Right ventricle myocardium inferior (tissue), 1 donor: Measurements from ENCODE around the gene OCSTAMP. TPM values are rescaled to one million over a fixed set of nuclear protein-coding genes. Genes with fewer than 3 reads are reported as not detected.

Experiments used
- ATAC-seq: fragments of 200-7000 bp; cut with Tn5 transposase; one replicate; pipeline ENCODE4 v1.9.1; 2020; ENCODE audit warnings: mild to moderate bottlenecking, moderate library complexity
- DNase-seq: peaks from one replicate; pipeline ENCODE4 v3.0.0; 2021; ENCODE audit errors: missing footprints
- intact Hi-C: fragments of 100-400 bp; cut with DNase I; formaldehyde crosslinking; loops from one replicate; pipeline ENCODE4 v1.11.0; 2022
- total RNA-seq: library from RNA; stranded (reverse); fragmentation: NEBNext Ultra II Directional; extraction: Animal tissue kit (Norgen Biotek cat#: 25700); gene quantifications from one replicate; pipeline ENCODE4 v1.2.1, GENCODE V29; 2021
- donor health status: DM: no; HTN: yes; CAD: no; lungs with severe emphysema.

OCSTAMP gene
- total RNA-seq, 1 donor from 2014 or later, result not detected

- intact Hi-C loops, result no loop called here
- no peak for DNase-seq
- ATAC-seq, result no peak
Measured at GRCh38 chr20:46575394-46575793, 24.9 kb upstream of the OCSTAMP start.

- ATAC-seq (no peak), DNase-seq (no peak)
- intact Hi-C loops, result no loop called here
Measured at GRCh38 chr20:46573788-46574584, 23.5 kb upstream of the OCSTAMP start.

- ATAC-seq (no peak), DNase-seq (no peak)
- intact Hi-C loops, result no loop called here
Measured at GRCh38 chr20:46573234-46573633, 22.8 kb upstream of the OCSTAMP start.

GRCh38 chr20:46572790-46573189 is 22.3 kb upstream of the OCSTAMP start:
- intact Hi-C loops, result no loop called here
- no peak for ATAC-seq

GRCh38 chr20:46572153-46572552 is 21.7 kb upstream of the OCSTAMP start:
- intact Hi-C loops, result no loop called here
- DNase-seq (no peak), ATAC-seq (peak; percentile 51)

More at GRCh38 chr20:46572790-46573189, 22.3 kb upstream of the OCSTAMP start:
- no peak for DNase-seq

- intact Hi-C loops, result no loop called here
- DNase-seq, result no peak
- no peak for ATAC-seq
Measured at GRCh38 chr20:46571418-46571817, 21.0 kb upstream of the OCSTAMP start.

GRCh38 chr20:46570956-46571355 is 20.5 kb upstream of the OCSTAMP start:
- intact Hi-C loops, result no loop called here
- ATAC-seq (no peak), DNase-seq (no peak)

GRCh38 chr20:46569961-46570360 is 19.5 kb upstream of the OCSTAMP start:
- ATAC-seq (no peak), DNase-seq (no peak)
- intact Hi-C loops, result no loop called here

GRCh38 chr20:46568570-46569129 is 18.2 kb upstream of the OCSTAMP start:
- intact Hi-C loops, result no loop called here
- ATAC-seq (peak; percentile 86), DNase-seq (peak; percentile 88)

- intact Hi-C loops, result no loop called here
- ATAC-seq (no peak), DNase-seq (no peak)
Measured at GRCh38 chr20:46566125-46566524, 15.7 kb upstream of the OCSTAMP start.

GRCh38 chr20:46564241-46564957 is 13.9 kb upstream of the OCSTAMP start:
- DNase-seq (no peak), ATAC-seq (no peak)
- intact Hi-C loops, result loop anchor here (5.0 kb wide), 1 partner anchor 118 kb away; no protein-coding TSS in a partner anchor

GRCh38 chr20:46563860-46564221 is 13.4 kb upstream of the OCSTAMP start:
- DNase-seq (no peak), ATAC-seq (no peak)
- intact Hi-C loops, result loop anchor here (5.0 kb wide), 1 partner anchor 118 kb away; no protein-coding TSS in a partner anchor

GRCh38 chr20:46563170-46563859 is 12.9 kb upstream of the OCSTAMP start:
- ATAC-seq, result no peak
- intact Hi-C loops, result loop anchor here (5.0 kb wide), 1 partner anchor 119 kb away; no protein-coding TSS in a partner anchor
- DNase-seq, result no peak

- no peak for DNase-seq
- ATAC-seq, result peak; percentile 82
- intact Hi-C loops, result loop anchor here (5.0 kb wide), 1 partner anchor 120 kb away; no protein-coding TSS in a partner anchor
Measured at GRCh38 chr20:46562373-46563169, 12.1 kb upstream of the OCSTAMP start.

GRCh38 chr20:46562009-46562372 is 11.5 kb upstream of the OCSTAMP start:
- no peak for DNase-seq
- no peak for ATAC-seq
- intact Hi-C loops, result loop anchor here (5.0 kb wide), 1 partner anchor 120 kb away; no protein-coding TSS in a partner anchor

- intact Hi-C loops, result loop anchor here (5.0 kb wide), 1 partner anchor 122 kb away; no protein-coding TSS in a partner anchor
- ATAC-seq, result no peak
- no peak for DNase-seq
Measured at GRCh38 chr20:46559685-46560440, 9.4 kb upstream of the OCSTAMP start.

- DNase-seq, result no peak
- intact Hi-C loops, result no loop called here
- no peak for ATAC-seq
Measured at GRCh38 chr20:46559001-46559400, 8.5 kb upstream of the OCSTAMP start.
